Measurements from ENCODE around the gene HERC4. TPM values are rescaled to one million over a fixed set of nuclear protein-coding genes. Genes with fewer than 3 reads are reported as not detected.

The HERC4 gene
- total and polyA plus RNA-seq, 9 of the 15 experiments (the other 6 are each of a cell fraction or from before 2014, with no cell fraction given), result 12.5 to 33.5 (median 22.8) TPM

- POLR2A ChIA-PET, result interaction anchor here (1.1 kb wide), 1 partner anchor 9 kb away, joined by 5 read pairs; the partner anchor contains the start of gene SIRT1
- H3K9me3 ChIP-seq (replicated peaks; ENCODE audit: control insufficient read depth, insufficient read depth, low read depth, low read length), result no peaks in the 10 kb centered on the region
- ATAC-seq (no peak; the same call in 2 of the 3 replicates), FAIRE-seq (no peak), DNase-seq (ENCODE audit: extremely low read depth in 1 of 4, low spot score in 3 of 4) (no peak)
- H4K20me1 ChIP-seq (replicated peaks; ENCODE audit: control insufficient read depth, insufficient read depth, low read length), result no peaks in the 10 kb centered on the region
- H3K4me1 ChIP-seq (replicated peaks in 1 of 2; ENCODE audit: control insufficient read depth in 2 of 2, insufficient read depth in 2 of 2, low read length in 2 of 2), result peaks cover 0 to 4% of the 10 kb centered on the region in 2 experiments; a peak in 2 of 5 replicates
- CTCF ChIA-PET (ENCODE audit: low intra/inter-chr PET ratio), result no interaction called here
- peak overlapping the region; percentile 30; the same call in 1 of the 2 replicates for H2AFZ ChIP-seq (ENCODE audit: low read depth, low read length)
- WGBS (ENCODE audit: insufficient coverage, low coverage, missing lambda C conversion rate), result 33% methylated on average over 3 of the region's 3 CpGs
- H3K79me2 ChIP-seq (ENCODE audit: control insufficient read depth, insufficient read depth, low read length), result no peaks in the 10 kb centered on the region
- H3K4me2 ChIP-seq (ENCODE audit: insufficient read depth, low read length), result no peak overlapping the region
- intact Hi-C loops (cut with micrococcal nuclease), result no loop called here
- no peaks in the 10 kb centered on the region for H3K27me3 ChIP-seq (ENCODE audit: control insufficient read depth in 2 of 2, insufficient read depth in 2 of 2, low read length in 2 of 2)
- H3K9ac ChIP-seq (ENCODE audit: insufficient read depth in 1 of 2, low read depth in 2 of 2, low read length in 2 of 2), result no peak overlapping the region
- no peaks in the 10 kb centered on the region for H3K36me3 ChIP-seq (ENCODE audit: control insufficient read depth, insufficient read depth, low read length)
- in situ Hi-C loops (cut with MboI), result loop anchor here (10.0 kb wide), 1 partner anchor 449 kb away; no protein-coding TSS in a partner anchor
- no peak overlapping the region for H3K27ac ChIP-seq (ENCODE audit: extremely low read depth, low read depth, low read length)
- no TSS peak for BruUV-seq (replicated peaks)
- H3K9me1 ChIP-seq (ENCODE audit: control insufficient read depth, insufficient read depth, low read length), result no peaks in the 10 kb centered on the region
- TF ChIP-seq ZBTB8A (IDR thresholded peaks at IDR 0.05; ENCODE audit: partially characterized antibody) (no peak), ZNF121 (CRISPR knock-in tag; conservative IDR thresholded peaks at IDR 0.05) (peak; percentile 51)
- H3K4me3 ChIP-seq, result no peak overlapping the region
Measured at GRCh38 chr10:67875340-67876238, 199.5 kb downstream of the HERC4 start.

Small RNA genes lying within 50 kb of the gene (small RNA-seq; reads per million reads assigned to genes)
- gene RN7SL220P, result not detected

Other genes with a start within 250 kb of the HERC4 start
- gene DNAJC12, start 237.1 kb downstream of the HERC4 start, total RNA-seq (2014; rRNA removed), result 41.6 and 46.5 TPM in 2 replicates
- gene DNAJC12, start 237.1 kb downstream of the HERC4 start, total RNA-seq (2014; rRNA removed; fragmentation: Illumina TruSeq; extraction: Trizol), result 68.5 and 79.7 TPM in 2 replicates
- gene DNAJC12, start 237.1 kb downstream of the HERC4 start, total RNA-seq (2015; rRNA removed; fragmentation: Illumina TruSeq; extraction: Trizol), result 32.3 and 34.4 TPM in 2 replicates
- 37.0 and 42.4 TPM in 2 replicates for gene DNAJC12, start 237.1 kb downstream of the HERC4 start, total RNA-seq (2021)
- gene DNAJC12, start 237.1 kb downstream of the HERC4 start, polyA plus RNA-seq (2011; rRNA removed), result 7.4 and 7.7 TPM in 2 replicates
- gene DNAJC12, start 237.1 kb downstream of the HERC4 start, polyA plus RNA-seq (2014; fragmentation: Illumina TruSeq; extraction: Trizol), result 88.4 and 90.9 TPM in 2 replicates
- gene DNAJC12, start 237.1 kb downstream of the HERC4 start, polyA plus RNA-seq (2014; fragmentation: Nextera tagmentation; extraction: Ambion mirVana), result 10 to 100 TPM; 92.2 to 95.9 TPM
- gene DNAJC12, start 237.1 kb downstream of the HERC4 start, polyA plus RNA-seq (2014; rRNA removed), result 54.4 and 74.3 TPM in 2 replicates
- 13.2 and 13.6 TPM in 2 replicates for gene SIRT1, start 190.6 kb downstream of the HERC4 start, total RNA-seq (2014; rRNA removed)
- gene SIRT1, start 190.6 kb downstream of the HERC4 start, total RNA-seq (2014; rRNA removed; fragmentation: Illumina TruSeq; extraction: Trizol), result 21.6 and 23.2 TPM in 2 replicates
- gene SIRT1, start 190.6 kb downstream of the HERC4 start, total RNA-seq (2015; rRNA removed; fragmentation: Illumina TruSeq; extraction: Trizol), result 18.6 and 19.9 TPM in 2 replicates
- 20.9 and 25.8 TPM in 2 replicates for gene SIRT1, start 190.6 kb downstream of the HERC4 start, total RNA-seq (2021)
- 13.5 and 17.2 TPM in 2 replicates for gene SIRT1, start 190.6 kb downstream of the HERC4 start, polyA plus RNA-seq (2011; rRNA removed)
- gene SIRT1, start 190.6 kb downstream of the HERC4 start, polyA plus RNA-seq (2014; fragmentation: Illumina TruSeq; extraction: Trizol), result 22.3 and 25.8 TPM in 2 replicates
- 1 to 10 TPM; 7.8 to 8.8 TPM for gene SIRT1, start 190.6 kb downstream of the HERC4 start, polyA plus RNA-seq (2014; fragmentation: Nextera tagmentation; extraction: Ambion mirVana)
- gene SIRT1, start 190.6 kb downstream of the HERC4 start, polyA plus RNA-seq (2014; rRNA removed), result 18.2 and 19.1 TPM in 2 replicates
- gene MYPN, start 34.2 kb upstream of the HERC4 start, total RNA-seq (2014; rRNA removed), result not detected in 2 replicates
- gene MYPN, start 34.2 kb upstream of the HERC4 start, total RNA-seq (2014; rRNA removed; fragmentation: Illumina TruSeq; extraction: Trizol), result not detected in 2 replicates
- gene MYPN, start 34.2 kb upstream of the HERC4 start, total RNA-seq (2015; rRNA removed; fragmentation: Illumina TruSeq; extraction: Trizol), result not detected in 2 replicates
- gene MYPN, start 34.2 kb upstream of the HERC4 start, total RNA-seq (2021), result not detected in 2 replicates
- gene MYPN, start 34.2 kb upstream of the HERC4 start, polyA plus RNA-seq (2011; rRNA removed), result not detected in 2 replicates
- not detected in 2 replicates for gene MYPN, start 34.2 kb upstream of the HERC4 start, polyA plus RNA-seq (2014; fragmentation: Illumina TruSeq; extraction: Trizol)
- gene MYPN, start 34.2 kb upstream of the HERC4 start, polyA plus RNA-seq (2014; fragmentation: Nextera tagmentation; extraction: Ambion mirVana), result not detected
- gene MYPN, start 34.2 kb upstream of the HERC4 start, polyA plus RNA-seq (2014; rRNA removed), result not detected in 2 replicates
- gene ATOH7, start 156.8 kb upstream of the HERC4 start, total RNA-seq (2014; rRNA removed), result 0.12 TPM in 1 of 2 replicates, not detected in the other
- gene ATOH7, start 156.8 kb upstream of the HERC4 start, total RNA-seq (2014; rRNA removed; fragmentation: Illumina TruSeq; extraction: Trizol), result not detected in 2 replicates
- gene ATOH7, start 156.8 kb upstream of the HERC4 start, total RNA-seq (2015; rRNA removed; fragmentation: Illumina TruSeq; extraction: Trizol), result not detected in 2 replicates
- gene ATOH7, start 156.8 kb upstream of the HERC4 start, total RNA-seq (2021), result not detected in 2 replicates
- not detected in 2 replicates for gene ATOH7, start 156.8 kb upstream of the HERC4 start, polyA plus RNA-seq (2011; rRNA removed)
- gene ATOH7, start 156.8 kb upstream of the HERC4 start, polyA plus RNA-seq (2014; fragmentation: Illumina TruSeq; extraction: Trizol), result not detected in 2 replicates
- gene ATOH7, start 156.8 kb upstream of the HERC4 start, polyA plus RNA-seq (2014; fragmentation: Nextera tagmentation; extraction: Ambion mirVana), result not detected
- 0.20 TPM in 1 of 2 replicates, not detected in the other for gene ATOH7, start 156.8 kb upstream of the HERC4 start, polyA plus RNA-seq (2014; rRNA removed)